DOHH2 (cell line): Measurements from ENCODE around the gene CACNA2D2.

Experiments used
- H3F3A ChIP-seq: fragments of 200-600 bp; sonication (generic), shearing (Covaris generic); 2 replicates; pipeline ENCODE4 v1.6.0; 2016; ENCODE audit warnings: antibody characterized with exemption, mild to moderate bottlenecking; ENCODE audit not compliant: control insufficient read depth, insufficient read depth
- H3K27ac ChIP-seq: fragments of 200-600 bp; sonication (generic); 2 replicates; pipeline ENCODE4 v1.5.1; 2014; ENCODE audit warnings: low read depth, mild to moderate bottlenecking, low read length, moderate library complexity
- H3K27me3 ChIP-seq: fragments of 200-600 bp; sonication (generic); 2 replicates; pipeline ENCODE4 v1.6.1; 2014; ENCODE audit warnings: mild to moderate bottlenecking, low read length, mixed read lengths; ENCODE audit not compliant: control insufficient read depth
- H3K36me3 ChIP-seq: fragments of 200-600 bp; sonication (generic); 2 replicates; pipeline ENCODE4 v1.6.1; 2014; ENCODE audit warnings: mild to moderate bottlenecking, low read length, moderate library complexity, mixed read lengths; ENCODE audit not compliant: control insufficient read depth
- H3K4me1 ChIP-seq: fragments of 200-600 bp; sonication (generic); 2 replicates; pipeline ENCODE4 v1.6.1; 2014; ENCODE audit warnings: mild to moderate bottlenecking, low read length, mixed read lengths; ENCODE audit not compliant: control insufficient read depth
- H3K4me2 ChIP-seq: fragments of 200-600 bp; sonication (generic); 2 replicates; pipeline ENCODE4 v1.6.0; 2014; ENCODE audit warnings: mild to moderate bottlenecking, low read length, moderate library complexity
- H3K4me3 ChIP-seq: fragments of 200-600 bp; sonication (generic); 2 replicates; pipeline ENCODE4 v1.5.1; 2014; ENCODE audit warnings: mild to moderate bottlenecking, low read length, mixed read lengths
- H3K79me2 ChIP-seq: fragments of 200-600 bp; sonication (generic); 2 replicates; pipeline ENCODE4 v1.6.1; 2014; ENCODE audit warnings: mild to moderate bottlenecking, low read length, mixed read lengths; ENCODE audit not compliant: control insufficient read depth
- H3K9me2 ChIP-seq: fragments of 200-600 bp; sonication (generic); replicated peaks from 2 replicates; pipeline ENCODE4 v1.6.1; 2014; ENCODE audit warnings: mild to moderate bottlenecking, low read length, mixed read lengths; ENCODE audit not compliant: control insufficient read depth
- H3K9me3 ChIP-seq: fragments of 200-600 bp; sonication (generic); 2 replicates; pipeline ENCODE4 v1.6.1; 2014; ENCODE audit warnings: antibody characterized with exemption, low read length, mixed read lengths; ENCODE audit not compliant: control insufficient read depth, insufficient read depth
- H4K20me1 ChIP-seq: fragments of 200-600 bp; sonication (generic); 2 replicates; pipeline ENCODE4 v1.6.0; 2014; ENCODE audit warnings: low read depth, mild to moderate bottlenecking, antibody characterized with exemption, low read length, moderate library complexity; ENCODE audit not compliant: control insufficient read depth, insufficient read depth
- CTCF ChIP-seq: fragments of 200-600 bp; sonication (generic); IDR thresholded peaks from one replicate; pipeline ENCODE4 v1.5.1; 2014; ENCODE audit warnings: antibody characterized with exemption, mild to moderate bottlenecking, low read depth, low read length; ENCODE audit not compliant: poor library complexity, severe bottlenecking
- EZH2phosphoT487 ChIP-seq: fragments of 200-600 bp; sonication (generic); IDR thresholded peaks from 2 replicates; pipeline ENCODE4 v1.6.1; 2017; ENCODE audit warnings: borderline replicate concordance, mild to moderate bottlenecking, antibody characterized with exemption, low read length, moderate library complexity, mixed read lengths

The CACNA2D2 gene

GRCh38 chr3:50370594-50370993, 132.8 kb downstream of the CACNA2D2 start:
- no peak for TF ChIP-seq EZH2phosphoT487
- TF ChIP-seq CTCF = peak; percentile 40
- peaks cover 14% of the 10 kb centered on the region for H3K27me3 ChIP-seq
- H3K4me3 ChIP-seq = no peak overlapping the region
- H3K36me3 ChIP-seq = no peaks in the 10 kb centered on the region
- H3K4me1 ChIP-seq = peaks cover 3% of the 10 kb centered on the region
- no peaks in the 10 kb centered on the region for H3K9me3 ChIP-seq
- no peak overlapping the region for H3K27ac ChIP-seq
- H3K9me2 ChIP-seq = no peaks in the 10 kb centered on the region
- H3K79me2 ChIP-seq = no peaks in the 10 kb centered on the region
- H4K20me1 ChIP-seq = no peaks in the 10 kb centered on the region
- H3F3A ChIP-seq = no peaks in the 10 kb centered on the region
- H3K4me2 ChIP-seq = no peak overlapping the region

GRCh38 chr3:50369012-50369670, 134.3 kb downstream of the CACNA2D2 start:
- Histone ChIP-seq H4K20me1 (no peaks in the 10 kb centered on the region), H3F3A (no peaks in the 10 kb centered on the region), H3K27ac (no peak overlapping the region), H3K4me3 (no peak overlapping the region), H3K27me3 (peaks cover 15% of the 10 kb centered on the region), H3K36me3 (no peaks in the 10 kb centered on the region), H3K9me2 (no peaks in the 10 kb centered on the region), H3K4me1 (peaks cover 10% of the 10 kb centered on the region), H3K4me2 (no peak overlapping the region), H3K79me2 (no peaks in the 10 kb centered on the region), H3K9me3 (no peaks in the 10 kb centered on the region)
- no peak for TF ChIP-seq CTCF
- no peak for TF ChIP-seq EZH2phosphoT487

- peak overlapping the region; percentile 84 for H3K4me2 ChIP-seq
- peak overlapping the region; percentile 72 for H3K4me3 ChIP-seq
- no peaks in the 10 kb centered on the region for H3K9me3 ChIP-seq
- no peaks in the 10 kb centered on the region for H3K36me3 ChIP-seq
- no peaks in the 10 kb centered on the region for H3F3A ChIP-seq
- peaks cover 10% of the 10 kb centered on the region for H3K4me1 ChIP-seq
- no peaks in the 10 kb centered on the region for H4K20me1 ChIP-seq
- peaks cover 8% of the 10 kb centered on the region for H3K27me3 ChIP-seq
- TF ChIP-seq EZH2phosphoT487 = no peak
- no peak for TF ChIP-seq CTCF
- no peak overlapping the region for H3K27ac ChIP-seq
- no peaks in the 10 kb centered on the region for H3K79me2 ChIP-seq
- H3K9me2 ChIP-seq = no peaks in the 10 kb centered on the region
Measured at GRCh38 chr3:50365842-50366220, 137.6 kb downstream of the CACNA2D2 start.
